HEK293 (cell line): Measurements from ENCODE around the gene C3orf52.

ENCODE experiments used
- CTCF ChIA-PET: fragments of 350-600 bp; formaldehyde crosslinking; extraction: SDS; loops from one replicate; lab custom pipeline; 2021; ENCODE audit warnings: antibody characterized with exemption; lab: Yijun Ruan, JAX
- POLR2A ChIA-PET: fragments of 300-600 bp; formaldehyde crosslinking; extraction: SDS; loops from one replicate; lab custom pipeline; 2020; ENCODE audit warnings: antibody characterized with exemption, inconsistent platforms; lab: Yijun Ruan, JAX
- H3K27ac ChIP-seq: fragments of 200-500 bp; sonication (Bioruptor generic); 2 replicates; pipeline ENCODE4 v1.5.1; 2014; ENCODE audit warnings: low read depth, low read length, control low read depth, inconsistent platforms; ENCODE audit errors: extremely low read depth
- H3K36me3 ChIP-seq, 2 experiments: fragments of 200-500 bp in 1 of 2; sonication (Bioruptor generic) in 1 of 2; 1 replicate in 1 of 2; 2 replicates in 1 of 2; pipeline ENCODE4 v1.5.1; 2014 to 2017; ENCODE audit warnings: inconsistent platforms in 2 of 2, low read length in 2 of 2; ENCODE audit not compliant: control insufficient read depth in 2 of 2, insufficient read depth in 1 of 2
- H3K4me1 ChIP-seq: fragments of 200-500 bp; sonication (Bioruptor generic); 2 replicates; pipeline ENCODE4 v1.5.1; 2014; ENCODE audit warnings: mild to moderate bottlenecking, low read length, inconsistent platforms; ENCODE audit not compliant: control insufficient read depth, insufficient read depth
- H3K4me3 ChIP-seq: 2 replicates; pipeline ENCODE4 v1.5.1; 2011; ENCODE audit warnings: low read depth, mild to moderate bottlenecking, control low read depth, low read length, moderate library complexity
- H3K9me3 ChIP-seq: fragments of 200-500 bp; sonication (Bioruptor generic); 2 replicates; pipeline ENCODE4 v1.5.1; 2014; ENCODE audit warnings: low read depth, low read length, inconsistent platforms; ENCODE audit not compliant: control insufficient read depth, insufficient read depth
- HOXA7 ChIP-seq: sonication (generic); formaldehyde crosslinking; IDR thresholded peaks from 2 replicates; pipeline ENCODE4 v1.8.1; 2022; ENCODE audit warnings: missing genetic modification reagents, borderline replicate concordance
- KLF10 ChIP-seq: fragments of 450-650 bp; IDR thresholded peaks from 2 replicates; pipeline ENCODE4 v1.5.1; 2018; ENCODE audit warnings: missing biosample characterization, mild to moderate bottlenecking, missing genetic modification characterization
- KLF7 ChIP-seq: fragments of 450-650 bp; formaldehyde crosslinking; IDR thresholded peaks from 2 replicates; pipeline ENCODE4 v1.5.1; 2016; ENCODE audit warnings: missing biosample characterization, missing genetic modification characterization, borderline replicate concordance
- PBX3 ChIP-seq: sonication (generic); formaldehyde crosslinking; IDR thresholded peaks from 2 replicates; pipeline ENCODE4 v1.8.1; 2022; ENCODE audit warnings: mild to moderate bottlenecking, moderate library complexity, missing genetic modification reagents
- RBAK ChIP-seq: fragments of 450-650 bp; formaldehyde crosslinking; IDR thresholded peaks from 2 replicates; pipeline ENCODE4 v1.5.1; 2016; ENCODE audit warnings: missing biosample characterization, missing genetic modification characterization
- SP2 ChIP-seq: fragments of 450-650 bp; formaldehyde crosslinking; IDR thresholded peaks from 2 replicates; pipeline ENCODE4 v1.5.1; 2016; ENCODE audit warnings: missing biosample characterization, missing genetic modification characterization
- TCF7L2 ChIP-seq: IDR thresholded peaks from 2 replicates; pipeline ENCODE4 v1.6.1; 2011; ENCODE audit warnings: low read depth, mild to moderate bottlenecking, inconsistent platforms, low read length, moderate library complexity, borderline replicate concordance
- TSHZ1 ChIP-seq: fragments of 450-650 bp; formaldehyde crosslinking; IDR thresholded peaks from 2 replicates; pipeline ENCODE4 v1.5.1; 2016; ENCODE audit warnings: missing biosample characterization, missing genetic modification characterization, borderline replicate concordance
- YY2 ChIP-seq: fragments of 450-650 bp; formaldehyde crosslinking; IDR thresholded peaks from 2 replicates; pipeline ENCODE4 v1.5.1; 2016; ENCODE audit warnings: missing biosample characterization, missing genetic modification characterization
- ZBTB1 ChIP-seq: fragments of 450-650 bp; formaldehyde crosslinking; IDR thresholded peaks from 2 replicates; pipeline ENCODE4 v1.5.1; 2016; ENCODE audit warnings: missing biosample characterization, missing genetic modification characterization
- ZBTB17 ChIP-seq: fragments of 450-650 bp; formaldehyde crosslinking; IDR thresholded peaks from 2 replicates; pipeline ENCODE4 v1.5.1; 2016; ENCODE audit warnings: missing biosample characterization, missing genetic modification characterization
- ZBTB20 ChIP-seq: fragments of 450-650 bp; formaldehyde crosslinking; IDR thresholded peaks from 2 replicates; pipeline ENCODE4 v1.5.1; 2016; ENCODE audit warnings: missing biosample characterization, missing genetic modification characterization
- ZBTB44 ChIP-seq: fragments of 450-650 bp; IDR thresholded peaks from 2 replicates; pipeline ENCODE4 v1.5.1; 2018; ENCODE audit warnings: missing biosample characterization, mild to moderate bottlenecking, missing genetic modification characterization
- ZBTB6 ChIP-seq: fragments of 450-650 bp; formaldehyde crosslinking; IDR thresholded peaks from 2 replicates; pipeline ENCODE4 v1.5.1; 2017; ENCODE audit warnings: missing biosample characterization, missing genetic modification characterization
- ZBTB8A ChIP-seq: fragments of 450-650 bp; formaldehyde crosslinking; IDR thresholded peaks from 2 replicates; pipeline ENCODE4 v1.5.1; 2016; ENCODE audit warnings: missing biosample characterization, missing genetic modification characterization
- ZNF10 ChIP-seq: fragments of 450-650 bp; formaldehyde crosslinking; IDR thresholded peaks from 2 replicates; pipeline ENCODE4 v1.5.1; 2017; ENCODE audit warnings: missing biosample characterization, missing genetic modification characterization
- ZNF133 ChIP-seq: fragments of 450-650 bp; formaldehyde crosslinking; IDR thresholded peaks from 2 replicates; pipeline ENCODE4 v1.5.1; 2016; ENCODE audit warnings: missing biosample characterization, missing genetic modification characterization
- ZNF211 ChIP-seq: fragments of 450-650 bp; formaldehyde crosslinking; IDR thresholded peaks from 2 replicates; pipeline ENCODE4 v1.5.1; 2016; ENCODE audit warnings: low read depth, missing biosample characterization, missing genetic modification characterization
- ZNF248 ChIP-seq: fragments of 450-650 bp; formaldehyde crosslinking; IDR thresholded peaks from 2 replicates; pipeline ENCODE4 v1.5.1; 2017; ENCODE audit warnings: missing biosample characterization, missing genetic modification characterization
- ZNF341 ChIP-seq: fragments of 450-650 bp; formaldehyde crosslinking; IDR thresholded peaks from 2 replicates; pipeline ENCODE4; 2016; ENCODE audit warnings: low read depth, missing biosample characterization, missing genetic modification characterization
- ZNF398 ChIP-seq: fragments of 450-650 bp; formaldehyde crosslinking; IDR thresholded peaks from 2 replicates; pipeline ENCODE4 v1.5.1; 2017; ENCODE audit warnings: missing biosample characterization, missing genetic modification characterization
- ZNF449 ChIP-seq: fragments of 450-650 bp; formaldehyde crosslinking; IDR thresholded peaks from 2 replicates; pipeline ENCODE4 v1.5.1; 2017; ENCODE audit warnings: missing biosample characterization, mild to moderate bottlenecking, missing genetic modification characterization, moderate library complexity
- ZNF549 ChIP-seq: fragments of 450-650 bp; IDR thresholded peaks from 2 replicates; pipeline ENCODE4 v1.5.1; 2018; ENCODE audit warnings: missing biosample characterization, missing genetic modification characterization, mild to moderate bottlenecking, inconsistent platforms, moderate library complexity
- ZNF624 ChIP-seq: fragments of 450-650 bp; formaldehyde crosslinking; IDR thresholded peaks from 2 replicates; pipeline ENCODE4 v1.5.1; 2017; ENCODE audit warnings: missing biosample characterization, missing genetic modification characterization
- ZNF776 ChIP-seq: fragments of 450-650 bp; formaldehyde crosslinking; IDR thresholded peaks from 2 replicates; pipeline ENCODE4 v1.5.0; 2017; ENCODE audit warnings: missing biosample characterization, missing genetic modification characterization, borderline replicate concordance
- ZNF785 ChIP-seq: fragments of 450-650 bp; formaldehyde crosslinking; IDR thresholded peaks from 2 replicates; pipeline ENCODE4 v1.5.1; 2016; ENCODE audit warnings: missing biosample characterization, missing genetic modification characterization

The C3orf52 gene

GRCh38 chr3:112086076-112086854, at the start of gene C3orf52:
C3orf52 (plus strand) TSS chr3:112086389; CDS start chr3:112086408, 19 bp downstream.
- H3K4me3 ChIP-seq = peak within 1 kb of the TSS; percentile 41
- CTCF ChIA-PET = no interaction called here
- H3K9me3 ChIP-seq = no peaks in the 10 kb centered on the region
- H3K4me1 ChIP-seq = peaks cover 14% of the 10 kb centered on the region; the same call in 1 of the 2 replicates
- H3K27ac ChIP-seq = peak within 1 kb of the TSS; percentile 78
- POLR2A ChIA-PET = interaction anchor here (0.8 to 2.7 kb wide), 2 partner anchors 11 to 108 kb away, joined by 3 to 11 read pairs; partner anchors contain the start of gene ABHD10
- H3K36me3 ChIP-seq = no peaks in the 10 kb centered on the region
- TF ChIP-seq ZBTB8A = no peak
- peak; percentile 88 for TF ChIP-seq ZNF341 (tag by site-specific recombination)
- TF ChIP-seq ZNF776 (tag by site-specific recombination) = no peak
- no peak for TF ChIP-seq ZNF785 (tag by site-specific recombination)
- TF ChIP-seq ZBTB6 (tag by site-specific recombination) = peak; percentile 63; the same call in 1 of the 2 replicates
- TF ChIP-seq ZNF398 (tag by site-specific recombination) = no peak
- TF ChIP-seq HOXA7 (CRISPR knock-in tag) = no peak
- peak; percentile 44; the same call in 1 of the 2 replicates for TF ChIP-seq PBX3 (CRISPR knock-in tag)
- TF ChIP-seq ZNF211 (tag by site-specific recombination) = no peak
- 0 out of 2 replicates have a peak, but pooled peaks have one; percentile 30 for TF ChIP-seq TSHZ1
- TF ChIP-seq RBAK = no peak
- peak; percentile 48; the same call in 1 of the 2 replicates for TF ChIP-seq KLF10
- no peak for TF ChIP-seq TCF7L2
- TF ChIP-seq ZNF10 (tag by site-specific recombination) = no peak
- no peak for TF ChIP-seq ZBTB44
- TF ChIP-seq ZNF624 (tag by site-specific recombination) = no peak
- no peak for TF ChIP-seq ZNF248 (tag by site-specific recombination)
- peak; percentile 60; the same call in 1 of the 2 replicates for TF ChIP-seq ZBTB1 (tag by site-specific recombination)
- TF ChIP-seq ZNF133 (tag by site-specific recombination) = no peak
- peak; percentile 78 for TF ChIP-seq SP2 (tag by site-specific recombination)
- TF ChIP-seq ZBTB17 (tag by site-specific recombination) = peak; percentile 97
- no peak for TF ChIP-seq ZNF549 (tag by site-specific recombination)
- no peak for TF ChIP-seq YY2 (tag by site-specific recombination)
- peak; percentile 46 for TF ChIP-seq ZNF449 (tag by site-specific recombination)
- TF ChIP-seq KLF7 (tag by site-specific recombination) = peak; percentile 79
- TF ChIP-seq ZBTB20 (tag by site-specific recombination) = peak; percentile 49; the same call in 1 of the 2 replicates
